GM18508 (cell line): ENCODE data around the gene LRRC8E.

Source experiments
- ATAC-seq: cut with Tn5 transposase; IDR thresholded peaks from one replicate; pipeline ENCODE4 v1.9.1; 2021; ENCODE audit warnings: moderate number of reproducible peaks; ENCODE audit not compliant: insufficient read depth, unreplicated experiment

Gene LRRC8E

DNA sequence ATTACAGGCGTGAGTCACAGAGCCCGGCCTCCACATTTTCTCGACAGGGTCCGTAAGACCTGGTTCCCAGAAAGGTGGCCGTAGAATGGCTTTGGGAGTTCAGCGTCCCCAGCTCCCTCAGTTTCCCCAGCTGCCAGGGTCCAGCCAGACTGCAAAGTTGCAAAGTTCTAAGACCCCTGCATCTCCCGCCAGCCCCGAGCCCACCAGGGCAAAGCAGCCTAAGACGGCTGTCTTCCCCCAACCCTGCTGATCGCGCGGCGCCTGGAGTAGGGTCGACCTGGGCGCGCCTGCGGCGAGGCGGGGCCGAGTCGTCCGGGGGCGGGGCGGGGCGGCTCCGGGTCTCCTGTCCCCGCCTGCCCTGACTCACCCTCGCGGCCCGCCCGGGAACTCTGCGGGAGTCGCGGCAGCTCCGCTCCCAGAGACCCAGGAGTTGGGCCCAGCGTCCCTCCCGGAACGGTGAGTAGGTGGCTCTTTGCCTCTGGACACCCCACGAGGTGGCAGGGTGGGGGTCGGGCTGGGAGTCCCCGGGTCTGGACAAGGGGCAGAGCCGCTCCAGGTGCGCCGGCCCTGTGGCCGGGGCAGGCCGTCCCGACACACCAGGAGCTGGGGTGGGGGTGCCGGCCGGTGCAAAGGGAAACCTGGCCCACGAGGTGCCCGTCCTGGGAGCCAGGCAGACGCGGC, at the start of gene LRRC8E:
TSS of gene LRRC8E (plus strand) at position 366 of the 681 bp plus-strand sequence. CDS start 7,094 bp downstream, outside the sequence.
- ATAC-seq = no peak

DNA sequence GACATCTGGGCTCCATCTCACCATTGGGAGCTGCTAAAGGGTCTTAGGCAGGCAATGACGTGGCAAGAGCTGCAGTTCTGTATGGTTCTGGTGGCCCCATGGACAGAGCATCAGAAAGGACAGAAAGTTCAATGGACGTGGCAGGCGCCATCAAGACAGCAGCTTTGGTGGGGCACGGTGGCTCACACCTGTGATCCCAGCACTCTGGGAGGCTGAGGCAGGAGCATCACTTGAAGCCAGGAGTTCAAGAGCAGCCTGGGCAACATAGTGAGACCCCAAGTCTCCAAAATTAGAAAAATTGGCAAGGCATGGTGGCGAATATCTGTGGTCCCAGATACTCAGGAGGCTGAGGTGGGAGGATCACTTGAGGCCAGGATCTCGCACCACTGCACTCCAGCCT, 48.8 kb upstream of the LRRC8E start:
- no peak for ATAC-seq

DNA sequence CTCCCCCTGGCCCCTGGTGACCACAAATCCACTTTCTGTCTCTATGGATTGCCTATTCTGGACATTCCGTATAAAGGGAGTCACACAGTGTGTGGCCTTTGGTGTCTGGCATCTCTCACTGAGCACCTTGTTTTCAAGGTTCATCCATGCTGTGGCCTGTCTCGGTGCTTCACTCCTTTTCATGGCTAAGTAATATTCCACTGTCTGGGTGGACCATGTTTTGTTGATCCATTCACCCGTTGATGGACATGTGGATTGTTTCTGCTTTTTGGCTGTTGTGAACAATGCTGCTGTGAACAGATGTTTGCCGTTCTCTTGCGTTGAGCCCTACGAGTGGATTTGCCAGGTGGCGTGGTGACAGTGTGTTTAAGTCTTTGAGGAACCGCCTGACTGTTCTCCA, 47.7 kb upstream of the LRRC8E start:
- ATAC-seq = no peak

DNA sequence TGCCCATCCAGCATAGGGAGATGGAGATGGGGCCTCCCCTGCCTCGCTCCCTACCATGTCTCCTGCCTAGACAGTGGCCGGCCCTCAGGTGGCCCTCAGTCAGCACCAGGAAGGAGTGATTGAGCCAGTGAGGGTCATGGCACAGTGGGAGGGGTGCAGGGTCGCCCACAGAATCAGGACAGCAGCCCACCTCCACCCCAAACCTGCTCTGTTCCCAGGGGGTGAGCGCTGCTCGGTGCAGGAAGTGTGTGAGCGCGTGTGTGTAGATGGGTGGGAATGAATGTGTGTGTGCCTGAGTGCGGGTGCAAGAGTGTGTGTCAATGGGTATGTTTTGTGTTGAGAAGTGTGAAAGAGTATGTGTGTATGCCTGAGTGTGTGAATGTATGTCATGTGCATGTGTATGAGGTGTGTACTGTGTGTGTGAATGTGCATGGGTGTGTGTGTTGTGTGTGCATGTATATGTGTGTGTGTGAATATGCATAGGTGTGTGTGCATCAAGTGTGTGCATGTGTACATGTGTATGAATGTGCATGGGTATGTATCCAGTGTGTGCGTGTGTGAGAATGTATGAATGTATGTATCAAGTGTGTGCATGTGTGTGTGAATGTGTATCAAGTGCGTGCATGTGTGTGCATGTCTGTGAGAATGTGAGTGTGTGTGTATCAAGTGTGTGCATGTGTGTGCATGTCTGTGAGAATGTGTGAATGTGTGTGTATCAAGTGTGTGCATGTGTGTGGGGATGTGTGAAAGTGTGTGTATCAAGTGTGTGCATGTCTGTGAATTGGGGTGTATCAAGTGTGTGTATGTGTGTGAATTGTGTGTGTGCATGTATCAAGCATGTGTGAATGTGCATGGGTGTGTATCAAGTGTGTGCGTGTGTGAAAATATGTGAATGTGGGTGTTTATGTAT, 46.3 kb upstream of the LRRC8E start:
- ATAC-seq = no peak

DNA sequence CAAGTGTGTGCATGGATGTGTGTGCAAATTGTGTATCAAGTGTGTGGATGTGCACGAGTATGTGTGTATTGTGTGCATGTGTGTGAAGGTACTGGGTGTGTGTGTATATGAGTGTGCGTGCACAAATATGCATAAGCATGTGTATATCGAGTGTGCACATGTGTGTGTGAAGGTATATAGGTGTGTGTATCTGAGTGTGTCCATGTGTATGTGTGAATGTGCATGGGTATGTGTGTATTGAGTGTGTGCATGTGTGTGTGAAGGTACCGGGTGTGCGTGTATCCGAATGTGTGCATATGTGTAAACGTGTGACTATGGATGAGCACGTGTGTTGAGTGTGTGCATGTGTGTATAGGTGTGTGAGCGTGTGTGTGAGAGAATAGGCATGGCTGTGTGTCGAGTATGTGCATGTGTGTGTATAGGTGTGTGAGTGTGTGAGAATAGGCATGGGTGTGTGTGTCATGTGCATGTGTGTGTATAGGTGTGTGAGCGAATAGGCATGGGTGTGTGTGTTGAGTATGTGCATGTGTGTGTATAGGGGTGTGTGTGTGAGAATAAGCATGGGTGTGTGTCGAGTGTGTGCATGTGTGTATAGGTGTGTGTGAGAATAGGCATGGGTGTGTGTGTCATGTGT, 45.5 kb upstream of the LRRC8E start:
- ATAC-seq = no peak

DNA sequence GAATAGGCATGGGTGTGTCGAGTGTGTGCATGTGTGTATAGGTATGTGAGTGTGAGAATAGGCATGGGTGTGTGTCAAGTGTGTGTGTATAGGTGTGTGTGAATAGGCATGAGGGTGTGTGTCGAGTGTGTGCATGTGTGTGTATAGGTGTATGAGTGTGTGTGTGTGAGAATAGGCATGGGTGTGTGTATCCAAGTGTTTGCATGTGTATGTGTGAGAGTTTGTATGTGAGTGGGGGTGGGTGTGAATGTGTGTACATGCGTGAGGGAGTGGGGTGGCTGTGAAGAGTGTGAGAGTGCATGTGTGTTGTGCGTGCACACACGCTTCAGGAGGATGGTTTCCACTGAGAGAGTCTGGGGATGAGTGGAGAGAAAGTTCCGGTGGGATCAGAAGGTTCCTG, 44.8 kb upstream of the LRRC8E start:
- ATAC-seq = no peak

DNA sequence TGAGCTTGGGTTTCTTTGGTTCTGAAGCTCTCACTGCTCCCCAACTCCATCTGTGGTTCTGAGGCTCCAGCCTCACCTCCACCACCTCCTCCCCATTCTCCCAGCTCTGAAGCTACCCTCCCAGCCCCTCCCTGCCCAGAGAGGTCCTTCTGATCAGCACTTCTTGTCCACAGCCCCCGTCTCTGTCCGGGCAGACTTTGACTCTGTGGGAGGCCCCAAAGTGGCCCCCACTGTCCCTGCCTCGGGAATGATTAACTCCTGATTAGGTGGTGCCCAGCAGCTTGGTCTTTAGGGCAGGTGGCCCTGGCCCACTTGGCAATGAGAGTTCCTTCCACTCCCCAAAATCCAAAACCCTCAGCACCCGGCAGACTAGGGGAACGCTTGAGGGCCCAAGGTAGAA, 43.9 kb upstream of the LRRC8E start:
- ATAC-seq = no peak

DNA sequence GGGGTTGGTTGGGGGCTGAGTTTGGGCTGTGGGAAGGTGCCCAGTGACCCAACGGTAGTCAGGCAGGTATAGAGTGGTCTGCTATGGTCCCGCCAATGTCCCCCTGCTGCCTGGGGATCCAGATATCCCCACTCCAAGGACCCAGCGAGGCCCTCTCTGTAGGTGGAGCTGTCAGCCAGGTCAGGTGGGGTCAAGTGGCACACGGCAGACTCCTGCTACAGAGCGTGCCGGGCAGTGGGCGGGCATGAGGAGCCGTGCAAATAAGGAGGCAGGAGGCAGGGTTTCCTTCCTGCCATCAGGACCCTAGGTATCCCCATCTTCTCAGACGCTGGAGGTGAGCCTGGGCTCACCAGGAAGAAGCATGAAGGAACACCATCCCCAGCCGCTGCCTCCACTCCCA, 43.4 kb upstream of the LRRC8E start:
- no peak for ATAC-seq

DNA sequence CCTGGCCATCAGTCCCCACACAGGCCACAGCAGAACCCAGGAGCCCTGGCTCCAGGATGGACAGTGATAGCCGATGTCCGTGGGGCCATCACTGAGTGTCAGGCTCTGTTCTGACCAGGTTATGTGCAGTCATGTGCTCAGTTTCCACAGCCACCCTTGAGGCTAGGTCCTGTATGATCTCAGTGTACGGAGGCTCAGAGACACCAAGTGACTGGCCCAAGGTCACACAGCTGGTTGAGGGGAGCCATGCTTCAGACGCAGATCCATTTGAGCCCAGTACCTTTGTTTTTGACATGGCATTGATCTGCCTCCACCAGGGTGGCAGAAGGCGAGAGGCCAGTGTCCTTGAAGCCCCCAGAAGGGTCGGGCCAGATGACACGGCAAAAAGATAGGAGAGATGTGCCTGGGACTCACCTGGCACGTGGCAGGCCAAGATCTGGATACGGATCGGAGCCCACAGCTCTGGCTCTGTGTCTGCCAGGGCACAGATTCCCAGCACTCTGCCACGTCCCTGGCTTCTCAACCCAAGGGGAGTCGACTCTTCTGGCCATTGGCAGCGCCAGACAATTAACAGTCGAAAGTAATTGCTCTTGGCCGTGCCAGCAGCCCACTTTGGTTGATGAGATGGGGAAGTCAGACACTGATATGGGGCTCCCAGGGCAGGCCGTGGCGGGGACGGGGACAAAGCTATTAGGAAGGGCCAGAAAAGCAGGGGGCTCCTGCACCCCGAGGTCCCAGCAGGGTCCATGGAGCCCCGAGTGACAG, 42.7 kb upstream of the LRRC8E start:
- no peak for ATAC-seq

DNA sequence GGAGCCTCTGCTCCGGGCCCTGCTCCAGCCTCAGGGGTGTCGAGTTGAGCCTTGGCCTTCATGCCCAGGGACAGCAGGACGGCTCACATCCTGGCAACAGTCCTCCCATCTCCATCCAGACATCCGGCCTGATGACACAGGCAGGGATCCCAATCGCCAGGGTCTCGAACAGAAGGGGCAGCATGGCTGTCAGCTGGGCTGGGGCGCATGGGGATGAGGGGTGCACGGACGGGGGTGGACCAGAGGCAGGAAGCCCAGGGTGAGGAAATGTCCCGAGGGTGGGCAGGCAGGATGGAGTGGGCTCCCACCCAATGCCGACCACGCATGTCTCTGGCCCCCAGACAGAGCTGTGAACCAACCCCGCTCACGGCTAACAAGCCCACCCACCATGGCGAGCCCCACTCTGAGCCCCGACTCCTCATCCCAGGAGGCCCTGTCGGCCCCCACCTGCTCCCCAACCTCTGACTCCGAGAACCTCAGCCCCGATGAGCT, 42.1 kb upstream of the LRRC8E start:
- ATAC-seq = no peak

DNA sequence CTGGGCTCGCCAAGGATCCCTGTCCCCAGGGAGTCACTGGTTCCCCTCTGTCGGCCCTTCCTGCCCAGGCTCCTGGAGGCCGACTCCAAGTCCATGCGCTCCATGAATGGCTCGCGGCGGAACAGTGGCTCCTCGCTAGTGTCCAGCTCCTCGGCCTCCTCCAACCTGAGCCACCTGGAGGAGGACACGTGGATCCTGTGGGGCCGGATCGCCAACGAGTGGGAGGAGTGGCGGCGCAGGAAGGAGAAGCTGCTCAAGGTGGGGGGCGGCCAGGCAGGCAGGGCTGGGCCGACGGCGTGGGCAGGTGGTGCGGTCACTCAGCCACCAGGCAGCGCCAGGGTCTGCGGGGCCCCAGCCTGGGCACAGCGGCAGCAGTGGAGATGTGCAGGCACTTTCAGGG, 40.6 kb upstream of the LRRC8E start:
- ATAC-seq = no peak

DNA sequence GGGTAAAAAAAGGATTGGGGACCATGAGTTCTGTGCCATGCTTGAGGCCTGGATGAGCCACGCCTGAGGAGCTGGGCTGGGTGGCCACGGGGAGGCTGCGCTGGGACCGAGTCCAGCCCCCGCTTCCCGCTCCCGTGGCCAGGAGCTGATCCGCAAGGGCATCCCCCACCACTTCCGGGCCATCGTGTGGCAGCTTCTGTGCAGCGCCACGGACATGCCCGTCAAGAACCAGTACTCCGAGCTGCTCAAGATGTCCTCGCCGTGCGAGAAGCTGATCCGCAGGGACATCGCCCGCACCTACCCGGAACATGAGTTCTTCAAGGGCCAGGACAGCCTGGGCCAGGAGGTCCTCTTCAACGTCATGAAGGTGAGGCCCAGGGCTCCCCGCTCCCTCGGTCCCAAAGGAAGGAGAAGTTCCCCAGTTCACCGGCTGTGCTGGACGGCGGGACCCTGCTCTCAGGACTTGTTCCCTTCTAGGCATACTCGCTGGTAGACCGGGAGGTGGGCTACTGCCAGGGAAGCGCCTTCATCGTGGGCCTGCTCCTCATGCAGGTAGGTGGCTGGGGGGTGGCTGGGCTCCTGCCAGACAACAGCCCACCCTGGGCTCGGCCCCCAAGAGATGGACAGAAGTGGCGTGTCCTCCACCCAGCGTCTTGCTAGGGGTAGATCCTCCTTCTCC, 39.4 kb upstream of the LRRC8E start:
- no peak for ATAC-seq

DNA sequence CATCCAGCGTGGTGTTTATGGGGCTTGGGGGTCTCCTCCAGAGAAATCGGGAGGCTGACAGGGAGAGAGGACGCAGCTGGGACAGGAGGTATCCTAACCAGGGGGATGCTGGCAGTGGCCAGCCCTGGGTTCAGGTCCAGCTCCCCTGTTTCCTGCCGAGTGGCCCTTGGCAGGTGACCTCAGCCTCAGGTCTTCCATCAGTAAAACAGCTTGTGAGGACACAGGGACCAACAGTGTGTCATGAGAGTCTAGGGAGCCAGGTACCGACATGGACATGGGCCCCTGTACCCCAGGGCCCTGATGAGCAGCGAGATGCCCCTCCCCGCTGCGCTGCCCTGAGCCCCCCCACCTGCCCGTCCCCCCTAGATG, 38.7 kb upstream of the LRRC8E start:
- ATAC-seq = no peak

DNA sequence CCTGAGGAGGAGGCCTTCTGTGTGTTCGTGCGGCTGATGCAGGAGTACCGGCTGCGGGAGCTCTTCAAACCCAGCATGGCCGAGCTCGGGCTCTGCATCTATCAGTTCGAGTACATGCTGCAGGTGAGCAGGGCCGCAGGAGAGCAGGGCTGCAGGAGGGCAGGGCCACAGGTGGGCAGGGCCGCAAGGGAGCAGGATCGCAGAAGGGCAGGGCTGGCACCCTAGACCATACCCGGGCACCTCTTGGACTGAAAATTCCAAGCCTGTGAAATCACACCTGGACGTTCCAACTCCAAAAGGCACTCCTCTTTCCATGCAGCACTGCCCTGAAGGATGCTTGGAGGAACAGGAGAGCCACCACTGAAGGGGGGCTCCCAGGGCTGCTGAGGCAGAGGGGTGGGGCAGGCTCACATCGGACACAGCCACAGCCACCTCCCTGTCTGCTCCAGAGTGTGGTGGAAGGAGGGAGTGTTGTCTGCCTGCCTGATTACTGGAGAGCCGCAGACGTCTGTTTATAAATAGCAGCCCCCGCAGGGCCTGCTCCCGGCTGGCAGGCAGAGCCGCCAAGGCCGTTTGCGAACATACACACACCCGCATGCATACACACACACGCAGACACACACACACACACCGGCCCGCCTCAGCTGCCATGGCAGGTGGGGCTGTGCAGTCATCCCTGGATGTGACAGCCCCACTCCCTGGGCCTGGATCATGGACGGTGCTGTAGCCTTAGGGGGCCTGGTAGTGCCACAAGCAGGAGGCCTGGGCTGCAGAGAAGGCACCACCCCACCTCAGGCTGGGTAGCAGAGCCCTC, 38.1 kb upstream of the LRRC8E start:
- ATAC-seq = no peak

DNA sequence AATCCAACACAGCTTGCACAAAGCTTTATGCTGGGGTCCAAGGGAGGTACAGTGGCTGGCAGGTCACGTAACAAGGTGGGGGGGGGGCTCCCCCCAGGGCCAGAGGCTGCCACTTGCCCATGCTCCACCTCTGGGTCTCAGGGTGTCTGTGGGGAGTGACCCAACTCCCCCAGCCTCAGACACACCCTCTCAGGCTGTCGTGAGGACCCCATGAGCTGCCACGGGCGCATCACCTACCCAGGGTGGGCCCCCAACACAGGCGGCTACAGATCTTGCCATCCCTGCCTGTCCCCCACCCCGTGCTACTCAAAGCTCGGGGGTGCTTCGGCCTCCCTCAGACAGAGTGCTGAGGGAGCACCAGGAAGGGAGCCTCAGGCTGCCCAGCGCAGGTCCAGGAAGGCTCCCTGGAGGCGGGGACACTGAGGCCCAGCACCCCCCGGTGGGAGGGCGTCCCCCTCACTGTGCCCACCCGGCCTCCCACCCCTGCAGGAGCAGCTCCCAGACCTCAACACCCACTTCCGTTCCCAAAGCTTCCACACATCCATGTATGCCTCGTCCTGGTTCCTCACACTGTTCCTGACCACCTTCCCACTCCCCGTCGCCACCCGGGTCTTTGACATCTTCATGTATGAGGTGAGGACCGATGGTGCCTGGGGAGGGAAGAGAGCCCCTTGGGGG, 37.2 kb upstream of the LRRC8E start:
- no peak for ATAC-seq

DNA sequence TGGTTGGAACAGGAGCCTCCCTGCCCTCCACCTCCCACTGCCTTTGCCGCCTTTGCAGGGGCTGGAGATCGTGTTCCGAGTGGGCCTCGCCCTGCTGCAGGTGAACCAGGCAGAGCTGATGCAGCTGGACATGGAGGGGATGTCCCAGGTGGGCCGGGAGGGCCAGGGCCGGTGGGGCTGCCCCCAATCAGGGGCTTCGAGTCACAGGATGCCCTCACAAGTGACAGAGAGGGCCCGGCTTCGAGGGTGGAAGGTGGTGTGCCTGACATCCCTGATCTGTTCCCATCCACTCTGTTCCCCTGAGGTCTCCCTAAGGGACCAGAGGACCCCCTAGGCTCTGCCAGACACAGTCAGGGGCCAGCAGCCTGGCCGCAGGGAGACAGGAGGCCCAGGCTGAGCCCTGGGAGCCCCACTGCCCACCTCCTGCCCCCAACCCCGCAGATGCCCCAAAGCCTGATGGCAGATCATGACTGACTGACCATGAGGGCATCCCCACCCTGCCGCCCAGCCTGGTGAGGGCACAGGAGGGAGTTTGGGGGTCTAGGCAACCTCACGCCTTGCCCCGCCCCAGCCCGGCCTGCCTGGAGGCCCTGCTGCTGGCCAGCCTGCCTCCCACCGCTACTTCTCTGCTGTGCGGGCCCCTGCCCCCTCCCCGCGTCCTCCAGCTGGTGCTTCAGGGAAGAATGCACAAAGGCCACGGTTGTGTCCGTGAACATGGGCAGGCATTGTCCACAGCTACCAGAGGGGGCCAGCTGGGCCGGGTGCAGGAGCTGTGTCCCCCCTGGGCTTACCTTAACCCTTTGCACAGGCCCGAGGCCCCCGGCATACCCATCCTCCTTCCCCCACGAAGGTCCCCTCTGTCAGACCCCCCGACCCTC, 36.4 kb upstream of the LRRC8E start:
- no peak for ATAC-seq
